ENCODE results near the gene KAZALD1. TPM values are rescaled to one million over a fixed set of nuclear protein-coding genes. Genes with fewer than 3 reads are reported as not detected.

KAZALD1 gene
- total and polyA plus RNA-seq, 2 donors (not counting 1 experiment from before 2014, with no cell fraction given): 0.34 to 0.37 TPM

- Histone ChIP-seq H3K36me3 (replicated peaks in 1 of 2; ENCODE audit: control extremely low read depth in 1 of 2, control insufficient read depth in 1 of 2, extremely low read depth in 1 of 2, insufficient read depth in 2 of 2, low read length in 1 of 2) (no peaks in the 10 kb centered on the region), H3K9ac (ENCODE audit: low read length) (no peak overlapping the region), H3K9me3 (ENCODE audit: control extremely low read depth in 1 of 3, control insufficient read depth in 2 of 3, insufficient read depth in 1 of 3, low read length in 2 of 3) (peaks cover 0 to 9% (median 0%) of the 10 kb centered on the region in 3 donors), H3K79me2 (ENCODE audit: control insufficient read depth, insufficient read depth, low read length) (no peaks in the 10 kb centered on the region), H2AFZ (ENCODE audit: insufficient read depth, low read depth, low read length, poor library complexity, severe bottlenecking) (no peak overlapping the region), H4K20me1 (ENCODE audit: control insufficient read depth, insufficient read depth, low read length, poor library complexity, severe bottlenecking) (no peaks in the 10 kb centered on the region), H3K4me2 (replicated peaks; ENCODE audit: low read depth, low read length, poor library complexity, severe bottlenecking) (no peak overlapping the region), H3K27me3 (replicated peaks in 1 of 4; ENCODE audit: control extremely low read depth in 1 of 4, control insufficient read depth in 3 of 4, insufficient read depth in 4 of 4, low read length in 3 of 4) (peaks cover 0 to 58% (median 3%) of the 10 kb centered on the region in 4 experiments), H3K4me3 (ENCODE audit: control extremely low read depth in 1 of 5, extremely low read depth in 1 of 5, insufficient read depth in 1 of 5, low read depth in 2 of 5, low read length in 4 of 5) (no peak overlapping the region), H3K4me1 (ENCODE audit: control insufficient read depth in 2 of 2, insufficient read depth in 2 of 2, low read length in 2 of 2) (no peaks in the 10 kb centered on the region), H3K27ac (ENCODE audit: low read length in 2 of 2) (no peak overlapping the region)
- Mint-ChIP-seq H3K27ac (no peak overlapping the region), H3K4me1 (no peaks in the 10 kb centered on the region), H3K4me3 (no peak overlapping the region), H3K27me3 (peaks cover 41% of the 10 kb centered on the region), H3K9me3 (ENCODE audit: insufficient read depth) (no peaks in the 10 kb centered on the region)
- 84% methylated on average over 3 of the region's 4 CpGs for WGBS (ENCODE audit: insufficient coverage)
- no peak for ATAC-seq (ENCODE audit: low read depth)
- DNase-seq: no peak
- intact Hi-C loops (cut with micrococcal nuclease): no loop called here
- TF ChIP-seq CTCF (IDR thresholded peaks at IDR 0.05) (no peak), EZH2 (IDR thresholded peaks at IDR 0.05; ENCODE audit: borderline replicate concordance, insufficient read depth, low read depth, low read length, poor library complexity, severe bottlenecking) (no peak)
- ChIA-PET CTCF (interaction anchor here (0.6 to 13.9 kb wide), 6 partner anchors 9 to 87 kb away, joined by 3 to 347 read pairs (median 4); no protein-coding TSS in a partner anchor), POLR2A (no interaction called here)
These were observed 39.6 kb downstream of the KAZALD1 start for GRCh38 chr10:101101372-101101881.

GRCh38 chr10:101103430-101103829 lies 41.6 kb downstream of the KAZALD1 start:
- H3K36me3 ChIP-seq (replicated peaks in 1 of 2; ENCODE audit: control extremely low read depth in 1 of 2, control insufficient read depth in 1 of 2, extremely low read depth in 1 of 2, insufficient read depth in 2 of 2, low read length in 1 of 2): no peaks in the 10 kb centered on the region
- H3K9me3 Mint-ChIP-seq (ENCODE audit: insufficient read depth): no peaks in the 10 kb centered on the region
- no peak for TF ChIP-seq EZH2 (IDR thresholded peaks at IDR 0.05; ENCODE audit: borderline replicate concordance, insufficient read depth, low read depth, low read length, poor library complexity, severe bottlenecking)
- TF ChIP-seq CTCF (IDR thresholded peaks at IDR 0.05): no peak
- H3K79me2 ChIP-seq (ENCODE audit: control insufficient read depth, insufficient read depth, low read length): no peaks in the 10 kb centered on the region
- ATAC-seq (ENCODE audit: low read depth) (no peak), DNase-seq (no peak)
- no peak overlapping the region for H3K4me3 Mint-ChIP-seq
- intact Hi-C loops (cut with micrococcal nuclease): no loop called here
- H3K4me1 ChIP-seq (ENCODE audit: control insufficient read depth in 2 of 2, insufficient read depth in 2 of 2, low read length in 2 of 2): no peaks in the 10 kb centered on the region
- H3K4me3 ChIP-seq (ENCODE audit: control extremely low read depth in 1 of 5, extremely low read depth in 1 of 5, insufficient read depth in 1 of 5, low read depth in 2 of 5, low read length in 4 of 5): no peak overlapping the region
- POLR2A ChIA-PET: no interaction called here
- peaks cover 0 to 9% (median 0%) of the 10 kb centered on the region in 3 donors for H3K9me3 ChIP-seq (ENCODE audit: control extremely low read depth in 1 of 3, control insufficient read depth in 2 of 3, insufficient read depth in 1 of 3, low read length in 2 of 3)
- no peak overlapping the region for H3K27ac ChIP-seq (ENCODE audit: low read length in 2 of 2)
- H4K20me1 ChIP-seq (ENCODE audit: control insufficient read depth, insufficient read depth, low read length, poor library complexity, severe bottlenecking): no peaks in the 10 kb centered on the region
- H3K4me2 ChIP-seq (replicated peaks; ENCODE audit: low read depth, low read length, poor library complexity, severe bottlenecking): no peak overlapping the region
- H3K9ac ChIP-seq (ENCODE audit: low read length): no peak overlapping the region
- no peak overlapping the region for H2AFZ ChIP-seq (ENCODE audit: insufficient read depth, low read depth, low read length, poor library complexity, severe bottlenecking)
- H3K27me3 Mint-ChIP-seq: peaks cover 40% of the 10 kb centered on the region
- CTCF ChIA-PET: interaction anchor here (2.9 to 13.9 kb wide), 2 partner anchors 11 to 37 kb away, joined by 15 to 347 read pairs; no protein-coding TSS in a partner anchor
- no peaks in the 10 kb centered on the region for H3K4me1 Mint-ChIP-seq
- H3K27ac Mint-ChIP-seq: no peak overlapping the region
- 91% methylated on average over 1 of the region's 2 CpGs for WGBS (ENCODE audit: insufficient coverage)
- peaks cover 0 to 45% (median 6%) of the 10 kb centered on the region in 4 experiments for H3K27me3 ChIP-seq (replicated peaks in 1 of 4; ENCODE audit: control extremely low read depth in 1 of 4, control insufficient read depth in 3 of 4, insufficient read depth in 4 of 4, low read length in 3 of 4)

Data from B cell (primary cell).